GM10248 (cell line): ENCODE results near the gene AVP.

Experiments
- CTCF ChIA-PET: fragments of 300-600 bp; sonication (Branson Sonifier 250); formaldehyde crosslinking; extraction: SDS; loops from one replicate; lab custom pipeline; 2021; ENCODE audit warnings: antibody characterized with exemption; lab: Yijun Ruan, JAX
- POLR2A ChIA-PET: fragments of 350-650 bp; sonication (Branson Sonifier 250); formaldehyde crosslinking; extraction: SDS; loops from one replicate; lab custom pipeline; 2020; ENCODE audit warnings: antibody characterized with exemption; lab: Yijun Ruan, JAX
- DNase-seq: peaks from one replicate; pipeline ENCODE4 v3.0.0; 2012; ENCODE audit errors: extremely low spot score
- TF ChIP-seq, protein P1 (sequence below): IDR thresholded peaks from 2 replicates; pipeline ENCODE4 v1.5.1; 2012; ENCODE audit warnings: mild to moderate bottlenecking, low read depth; ENCODE audit errors: extremely low read depth, missing control alignments, control extremely low read depth

The AVP gene

DNA sequence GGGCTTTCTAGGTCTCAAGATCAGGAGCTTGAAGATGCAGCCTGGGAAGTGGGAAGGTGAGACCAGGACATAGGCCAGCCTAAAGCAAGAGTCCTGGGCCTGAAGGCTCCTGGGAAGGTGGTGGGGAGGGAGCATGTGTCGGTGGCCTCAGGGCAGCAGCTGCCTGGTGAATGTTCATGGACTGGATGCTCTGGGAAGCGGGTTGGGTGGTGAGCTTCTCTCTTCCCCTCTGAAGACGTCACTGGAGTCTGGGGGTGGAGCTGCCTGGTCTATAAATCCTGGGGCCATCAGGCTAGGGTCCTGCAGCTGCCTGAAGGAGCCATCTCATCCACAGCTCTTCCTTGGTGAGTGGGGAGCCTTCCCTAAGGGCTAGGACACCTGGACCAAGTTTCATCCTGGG lies 41.2 kb downstream of the AVP start, which contains the start of gene GNRH2:
GNRH2 (plus strand) TSS at position 301 of the 400 bp plus-strand sequence. CDS start 793 bp downstream, outside the sequence.
- TF ChIP-seq, protein P1, sequence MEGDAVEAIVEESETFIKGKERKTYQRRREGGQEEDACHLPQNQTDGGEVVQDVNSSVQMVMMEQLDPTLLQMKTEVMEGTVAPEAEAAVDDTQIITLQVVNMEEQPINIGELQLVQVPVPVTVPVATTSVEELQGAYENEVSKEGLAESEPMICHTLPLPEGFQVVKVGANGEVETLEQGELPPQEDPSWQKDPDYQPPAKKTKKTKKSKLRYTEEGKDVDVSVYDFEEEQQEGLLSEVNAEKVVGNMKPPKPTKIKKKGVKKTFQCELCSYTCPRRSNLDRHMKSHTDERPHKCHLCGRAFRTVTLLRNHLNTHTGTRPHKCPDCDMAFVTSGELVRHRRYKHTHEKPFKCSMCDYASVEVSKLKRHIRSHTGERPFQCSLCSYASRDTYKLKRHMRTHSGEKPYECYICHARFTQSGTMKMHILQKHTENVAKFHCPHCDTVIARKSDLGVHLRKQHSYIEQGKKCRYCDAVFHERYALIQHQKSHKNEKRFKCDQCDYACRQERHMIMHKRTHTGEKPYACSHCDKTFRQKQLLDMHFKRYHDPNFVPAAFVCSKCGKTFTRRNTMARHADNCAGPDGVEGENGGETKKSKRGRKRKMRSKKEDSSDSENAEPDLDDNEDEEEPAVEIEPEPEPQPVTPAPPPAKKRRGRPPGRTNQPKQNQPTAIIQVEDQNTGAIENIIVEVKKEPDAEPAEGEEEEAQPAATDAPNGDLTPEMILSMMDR, result no peak
- ChIA-PET POLR2A (no interaction called here), CTCF (interaction anchor here (2.9 kb wide), 1 partner anchor 10 kb away, joined by 15 read pairs; no protein-coding TSS in a partner anchor)
- no peak for DNase-seq

DNA sequence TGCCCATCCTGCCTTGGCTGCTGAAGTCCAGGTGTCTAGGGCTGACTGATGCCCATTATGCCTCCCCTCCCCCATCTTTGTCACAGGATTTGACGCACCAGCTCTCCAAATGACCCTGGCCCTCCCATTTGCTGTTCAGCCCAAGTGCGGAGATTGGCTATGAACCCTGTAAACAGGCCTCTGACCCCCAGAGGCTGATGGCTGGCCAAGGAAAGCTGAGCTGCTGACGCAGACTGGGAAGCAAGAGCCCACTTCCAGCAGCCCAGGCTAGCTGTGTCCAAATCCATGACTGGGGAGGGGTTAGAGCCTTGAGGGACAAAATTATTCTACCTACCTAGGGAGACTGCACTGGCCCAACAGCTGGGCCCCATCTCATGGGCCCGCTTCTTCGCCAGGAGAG lies 41.9 kb downstream of the AVP start:
- ChIA-PET POLR2A (no interaction called here), CTCF (interaction anchor here (1.3 to 1.4 kb wide), 2 partner anchors 11 to 176 kb away, joined by 3 to 5 read pairs; no protein-coding TSS in a partner anchor)
- TF ChIP-seq, protein P1, result no peak
- DNase-seq, result no peak

DNA sequence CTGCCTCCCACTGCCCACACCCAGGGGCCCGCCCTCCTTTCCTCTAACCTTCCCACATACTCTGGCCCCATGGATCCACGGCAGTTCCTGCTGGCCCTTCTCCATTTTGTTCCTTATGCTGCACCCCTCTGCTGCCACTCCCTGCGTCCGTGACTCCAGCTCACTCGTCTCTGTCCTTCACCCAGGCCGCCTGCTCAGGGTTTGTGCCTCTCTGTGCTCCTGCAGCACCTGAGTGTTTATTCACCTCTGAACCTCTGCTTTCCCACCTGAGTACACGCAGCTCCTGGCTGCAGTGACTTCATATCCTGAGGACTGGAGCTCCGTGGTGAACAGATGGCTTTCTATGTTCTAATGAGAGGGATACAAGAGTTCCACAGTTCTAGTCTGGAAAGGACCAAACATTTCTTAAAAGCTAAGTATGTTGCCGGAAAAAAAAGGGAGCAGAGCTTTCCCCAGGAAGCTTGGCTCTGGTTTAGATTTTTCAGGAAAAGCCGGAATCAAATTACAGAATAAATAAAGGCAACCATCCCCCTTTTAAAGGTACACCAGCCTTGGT lies 42.6 kb downstream of the AVP start:
- DNase-seq, result no peak
- ChIA-PET POLR2A (no interaction called here), CTCF (interaction anchor here (1.3 to 1.4 kb wide), 2 partner anchors 12 to 177 kb away, joined by 3 to 5 read pairs; no protein-coding TSS in a partner anchor)
- TF ChIP-seq, protein P1, result no peak

DNA sequence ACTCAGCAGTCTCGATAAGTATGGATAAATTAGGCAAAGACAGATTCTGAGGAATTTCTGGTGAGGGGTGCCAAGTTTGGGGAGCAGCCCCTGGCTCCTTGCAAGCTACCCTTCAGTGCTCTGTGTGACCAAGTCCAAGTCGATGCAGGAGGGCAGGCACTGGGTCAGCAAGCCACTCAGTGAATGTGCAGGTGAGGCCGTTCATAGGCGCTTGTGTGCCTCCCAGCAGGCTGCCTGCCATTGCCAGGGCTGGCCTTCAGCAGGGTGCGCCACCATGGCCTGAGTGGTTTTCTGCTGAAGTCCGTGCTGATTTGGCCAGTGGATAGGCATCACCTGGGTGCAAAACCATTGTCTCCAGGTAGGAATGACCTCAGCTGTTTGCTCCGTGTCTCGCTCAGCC lies 44.4 kb downstream of the AVP start:
- POLR2A ChIA-PET, result no interaction called here
- TF ChIP-seq, protein P1, result no peak
- no peak for DNase-seq
- CTCF ChIA-PET, result interaction anchor here (1.1 to 1.9 kb wide), 2 partner anchors 13 to 23 kb away, joined by 4 to 10 read pairs; no protein-coding TSS in a partner anchor

DNA sequence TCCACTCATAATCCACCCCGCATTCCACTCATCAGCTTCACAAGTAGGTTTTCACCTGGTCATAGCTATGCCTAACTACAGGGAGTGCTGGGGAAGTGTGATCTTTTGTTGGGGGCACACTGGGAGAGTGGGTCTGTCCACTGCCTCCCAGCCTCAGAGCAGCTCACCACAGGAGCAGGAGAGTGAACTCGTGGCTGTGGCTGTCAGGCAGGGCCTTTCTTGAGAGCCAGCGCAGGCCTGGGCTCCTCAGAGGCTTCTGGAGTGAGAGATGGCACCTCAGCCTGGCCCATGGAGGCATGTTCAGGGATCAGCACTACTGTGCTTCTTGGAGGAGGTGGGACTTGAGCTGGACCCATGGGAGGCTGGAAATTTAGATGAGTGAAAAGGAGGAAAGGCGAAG lies 45.1 kb downstream of the AVP start:
- ChIA-PET POLR2A (no interaction called here), CTCF (interaction anchor here (1.1 to 1.9 kb wide), 2 partner anchors 14 to 23 kb away, joined by 4 to 10 read pairs; no protein-coding TSS in a partner anchor)
- DNase-seq, result no peak
- TF ChIP-seq, protein P1, result no peak

DNA sequence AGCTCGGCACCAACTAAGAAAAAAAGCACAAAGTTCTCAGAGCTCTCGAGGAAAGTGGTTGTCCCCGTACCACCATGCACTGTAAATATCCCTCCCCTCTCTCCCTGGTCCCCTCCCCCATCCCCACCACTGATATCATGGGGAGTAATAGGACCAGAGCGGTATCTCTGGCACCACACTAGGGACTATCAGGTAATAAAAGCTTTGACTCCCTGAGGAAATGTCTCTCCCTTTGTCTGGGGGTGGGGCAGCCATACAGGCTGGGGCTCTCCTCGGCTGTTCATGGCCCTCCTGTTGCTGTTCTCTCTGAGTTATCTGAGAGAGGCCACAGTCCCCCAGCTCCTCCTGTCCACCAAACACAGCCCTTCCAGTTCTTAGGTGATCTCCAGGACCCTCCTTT lies 46.1 kb downstream of the AVP start:
- POLR2A ChIA-PET, result interaction anchor here (0.6 kb wide), 1 partner anchor 117 kb away, joined by 3 read pairs; no protein-coding TSS in a partner anchor
- CTCF ChIA-PET, result interaction anchor here (1.9 kb wide), 1 partner anchor 15 kb away, joined by 10 read pairs; no protein-coding TSS in a partner anchor
- DNase-seq, result no peak
- TF ChIP-seq, protein P1, result no peak
